ENCODE results near the gene LARGE1.

LARGE1 gene

GRCh38 chr22:33920197-33920540 lies at the start of gene LARGE1:
TSS of gene LARGE1 (minus strand) at chr22:33920476.
- no peak for DNase-seq

- DNase-seq: no peak
Measured at GRCh38 chr22:33969045-33969444, 48.8 kb upstream of the LARGE1 start.

- no peak for DNase-seq
Measured at GRCh38 chr22:33964121-33964520, 43.8 kb upstream of the LARGE1 start.

- no peak for DNase-seq
Measured at GRCh38 chr22:33962409-33962808, 42.1 kb upstream of the LARGE1 start.

- DNase-seq: no peak
Measured at GRCh38 chr22:33958741-33959140, 38.5 kb upstream of the LARGE1 start.

- DNase-seq: no peak
Measured at GRCh38 chr22:33957086-33957485, 36.8 kb upstream of the LARGE1 start.

- no peak for DNase-seq
Measured at GRCh38 chr22:33952776-33953175, 32.5 kb upstream of the LARGE1 start.

GRCh38 chr22:33940741-33941140 lies 20.5 kb upstream of the LARGE1 start:
- no peak for DNase-seq

- DNase-seq: no peak
Measured at GRCh38 chr22:33932997-33933396, 12.7 kb upstream of the LARGE1 start.

GRCh38 chr22:33931406-33931805 lies 11.1 kb upstream of the LARGE1 start:
- DNase-seq: no peak

GRCh38 chr22:33927752-33928151 lies 7.5 kb upstream of the LARGE1 start:
- no peak for DNase-seq

GRCh38 chr22:33925194-33925593 lies 4.9 kb upstream of the LARGE1 start:
- no peak for DNase-seq

GRCh38 chr22:33923660-33924246 lies 3.5 kb upstream of the LARGE1 start:
- DNase-seq: peak; percentile 19

- DNase-seq: no peak
Measured at GRCh38 chr22:33923033-33923432, 2.8 kb upstream of the LARGE1 start.

- no peak for DNase-seq
Measured at GRCh38 chr22:33922349-33922681, 2.0 kb upstream of the LARGE1 start.

GRCh38 chr22:33921525-33922348 lies 1.5 kb upstream of the LARGE1 start:
- no peak for DNase-seq

- peak; percentile 72 for DNase-seq
Measured at GRCh38 chr22:33920927-33921524, 750 bp upstream of the LARGE1 start.

- no peak for DNase-seq
Measured at GRCh38 chr22:33919391-33920196, 682 bp downstream of the LARGE1 start.

GRCh38 chr22:33918676-33919365 lies 1.5 kb downstream of the LARGE1 start:
- no peak for DNase-seq

GRCh38 chr22:33917744-33918406 lies 2.4 kb downstream of the LARGE1 start:
- DNase-seq: no peak

- DNase-seq: no peak
Measured at GRCh38 chr22:33914699-33915098, 5.6 kb downstream of the LARGE1 start.

- DNase-seq: no peak
Measured at GRCh38 chr22:33914131-33914530, 6.1 kb downstream of the LARGE1 start.

Data from NCI-H2107 (cell line).